Activated B cell treated with CpG ODN at 0.5 μM for 24 hours (primary cell): ENCODE data around the gene ZBTB38. TPM values are rescaled to one million over a fixed set of nuclear protein-coding genes. Genes with fewer than 3 reads are reported as not detected.
A peak's percentile ranks its signal among the peaks of the same experiment; 100 is the strongest.

ENCODE experiments used
- ATAC-seq: fragments of 200-7000 bp; cut with Tn5 transposase; one replicate; pipeline ENCODE4 v1.10.0; 2021; ENCODE audit warnings: low read depth, mild to moderate bottlenecking, moderate library complexity
- CTCF ChIA-PET: fragments of 350-600 bp; sonication (Branson Sonifier 250); formaldehyde crosslinking; loops from one replicate; lab custom pipeline; 2021; ENCODE audit warnings: antibody characterized with exemption; lab: Charles Lee
- POLR2A ChIA-PET: fragments of 350-600 bp; sonication (Branson Sonifier 250); formaldehyde crosslinking; loops from one replicate; lab custom pipeline; 2021; ENCODE audit warnings: antibody characterized with exemption; lab: Charles Lee
- DNase-seq: peaks from one replicate; pipeline ENCODE4 v3.0.0; 2022
- H3K27ac Mint-ChIP-seq: one replicate; pipeline ENCODE4 v1.8.0; 2020; ENCODE audit warnings: mixed read lengths
- H3K27me3 Mint-ChIP-seq: one replicate; pipeline ENCODE4 v1.8.0; 2021; ENCODE audit warnings: mixed read lengths
- H3K36me3 Mint-ChIP-seq: one replicate; pipeline ENCODE4 v1.8.0; 2021; ENCODE audit warnings: low read depth, mixed read lengths
- H3K4me1 Mint-ChIP-seq: one replicate; pipeline ENCODE4 v1.8.0; 2021; ENCODE audit warnings: mixed read lengths
- H3K4me3 Mint-ChIP-seq: one replicate; pipeline ENCODE4 v1.8.0; 2020; ENCODE audit warnings: mild to moderate bottlenecking, mixed read lengths
- H3K9me3 Mint-ChIP-seq: one replicate; pipeline ENCODE4 v1.8.0; 2020; ENCODE audit warnings: mixed read lengths
- intact Hi-C: fragments of 100-400 bp; cut with micrococcal nuclease; formaldehyde crosslinking; loops from one replicate; pipeline ENCODE4 v1.15.1; 2024
- total RNA-seq: library from RNA; stranded (reverse); gene quantifications from 2 replicates; pipeline ENCODE4 v1.2.3, GENCODE V29; 2022
- TF ChIP-seq, protein P1 (sequence below): fragments of 200-600 bp; IDR thresholded peaks from one replicate; pipeline ENCODE4 v1.8.0; 2022; ENCODE audit warnings: antibody characterized with exemption, mild to moderate bottlenecking

ZBTB38 gene
- total RNA-seq, 1 donor from 2014 or later: 45.2 TPM

DNA sequence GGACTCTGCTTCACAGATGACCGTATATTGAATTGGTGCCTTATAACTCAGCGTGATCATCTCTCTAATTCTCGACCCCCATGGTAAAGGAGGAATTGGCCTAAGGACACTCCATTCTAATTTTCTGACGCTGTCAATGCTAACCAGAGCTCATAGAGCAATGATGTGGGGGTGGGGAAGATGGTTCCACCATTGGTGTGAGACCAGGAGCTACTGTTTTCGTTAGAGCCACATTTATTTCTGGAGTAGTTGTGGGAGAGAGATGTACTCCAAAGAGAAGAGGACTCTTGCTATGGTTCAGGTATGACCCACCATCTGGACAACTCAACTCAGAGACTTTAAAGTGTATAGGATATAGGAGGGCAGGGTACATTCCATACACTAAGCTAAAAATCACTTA is 16.3 kb downstream of the ZBTB38 start:
- CTCF ChIA-PET: interaction anchor here (2.0 kb wide), 1 partner anchor 13 kb away, joined by 4 read pairs; no protein-coding TSS in a partner anchor

DNA sequence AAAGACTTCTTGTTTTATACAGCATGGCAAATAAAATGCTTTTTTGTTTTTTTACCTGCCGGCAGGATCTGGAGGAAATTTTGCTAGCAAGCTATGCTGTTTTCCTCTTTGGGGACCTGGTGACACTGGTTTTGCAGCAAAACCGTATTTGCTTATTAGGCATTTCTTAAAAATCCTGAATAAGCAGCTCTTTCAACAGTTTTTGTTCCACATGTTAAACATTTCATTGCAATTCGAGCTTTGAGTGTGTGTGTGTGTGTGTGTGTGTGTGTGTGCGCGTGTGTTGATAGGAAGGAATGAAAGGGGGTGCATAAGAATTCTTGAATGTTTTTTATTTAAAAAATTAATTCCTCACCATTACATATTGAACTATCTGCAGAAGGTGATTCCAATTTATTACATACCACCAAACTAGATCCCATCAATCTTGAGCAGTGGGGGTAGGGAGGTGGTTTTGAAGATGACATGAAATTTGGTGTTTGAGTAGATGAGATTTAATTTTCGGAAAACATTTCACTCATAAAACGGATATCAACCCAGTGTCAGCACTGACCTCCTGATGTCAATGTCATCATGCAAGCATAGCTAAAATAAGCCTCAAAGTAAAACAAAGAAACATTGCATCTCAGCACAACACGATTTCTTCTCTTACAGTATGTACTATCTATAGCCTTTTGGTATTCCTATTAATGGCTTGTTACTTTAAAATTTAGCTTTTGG is 17.3 kb downstream of the ZBTB38 start:
- Mint-ChIP-seq H3K27me3 (no peaks in the 10 kb centered on the region), H3K9me3 (no peaks in the 10 kb centered on the region), H3K36me3 (no peaks in the 10 kb centered on the region), H3K27ac (peak overlapping the region; percentile 85), H3K4me3 (peak overlapping the region; percentile 83), H3K4me1 (peaks cover 49% of the 10 kb centered on the region)
- ATAC-seq (no peak), DNase-seq (no peak)
- TF ChIP-seq, protein P1, sequence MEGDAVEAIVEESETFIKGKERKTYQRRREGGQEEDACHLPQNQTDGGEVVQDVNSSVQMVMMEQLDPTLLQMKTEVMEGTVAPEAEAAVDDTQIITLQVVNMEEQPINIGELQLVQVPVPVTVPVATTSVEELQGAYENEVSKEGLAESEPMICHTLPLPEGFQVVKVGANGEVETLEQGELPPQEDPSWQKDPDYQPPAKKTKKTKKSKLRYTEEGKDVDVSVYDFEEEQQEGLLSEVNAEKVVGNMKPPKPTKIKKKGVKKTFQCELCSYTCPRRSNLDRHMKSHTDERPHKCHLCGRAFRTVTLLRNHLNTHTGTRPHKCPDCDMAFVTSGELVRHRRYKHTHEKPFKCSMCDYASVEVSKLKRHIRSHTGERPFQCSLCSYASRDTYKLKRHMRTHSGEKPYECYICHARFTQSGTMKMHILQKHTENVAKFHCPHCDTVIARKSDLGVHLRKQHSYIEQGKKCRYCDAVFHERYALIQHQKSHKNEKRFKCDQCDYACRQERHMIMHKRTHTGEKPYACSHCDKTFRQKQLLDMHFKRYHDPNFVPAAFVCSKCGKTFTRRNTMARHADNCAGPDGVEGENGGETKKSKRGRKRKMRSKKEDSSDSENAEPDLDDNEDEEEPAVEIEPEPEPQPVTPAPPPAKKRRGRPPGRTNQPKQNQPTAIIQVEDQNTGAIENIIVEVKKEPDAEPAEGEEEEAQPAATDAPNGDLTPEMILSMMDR: no peak
- CTCF ChIA-PET: interaction anchor here (1.5 kb wide), 1 partner anchor 25 kb away, joined by 4 read pairs; no protein-coding TSS in a partner anchor
- POLR2A ChIA-PET: interaction anchor here (0.5 to 2.6 kb wide), 10 partner anchors 10 to 74 kb away, joined by 3 to 17 read pairs (median 5); no protein-coding TSS in a partner anchor
- intact Hi-C loops: no loop called here

More for the DNA sequence above, 16.3 kb downstream of the ZBTB38 start:
- Mint-ChIP-seq H3K27me3 (no peaks in the 10 kb centered on the region), H3K9me3 (no peaks in the 10 kb centered on the region), H3K36me3 (no peaks in the 10 kb centered on the region), H3K27ac (peak overlapping the region; percentile 82), H3K4me1 (peaks cover 56% of the 10 kb centered on the region), H3K4me3 (peak overlapping the region; percentile 83)
- DNase-seq (no peak), ATAC-seq (no peak)
- POLR2A ChIA-PET: interaction anchor here (0.5 to 2.6 kb wide), 8 partner anchors 9 to 57 kb away, joined by 3 to 17 read pairs (median 6); no protein-coding TSS in a partner anchor
- intact Hi-C loops: no loop called here
- TF ChIP-seq, protein P1: no peak

DNA sequence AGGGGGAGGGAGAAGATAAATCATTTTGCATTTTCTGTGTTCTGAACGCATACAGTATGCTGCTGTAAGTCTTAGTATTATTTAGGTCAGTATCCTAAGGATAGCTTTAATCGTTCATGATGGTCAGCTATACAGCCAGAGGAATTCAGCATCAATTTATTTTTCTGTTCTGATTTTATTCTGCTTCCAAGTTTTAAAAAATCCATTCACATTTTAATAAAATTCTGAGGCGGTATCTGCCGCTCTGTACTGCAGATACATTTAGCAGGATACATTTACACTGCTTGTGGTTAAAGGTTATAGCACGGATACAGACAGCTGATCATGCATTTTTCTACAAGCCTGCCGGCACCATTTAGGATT is 17.8 kb downstream of the ZBTB38 start:
- Mint-ChIP-seq H3K9me3 (no peaks in the 10 kb centered on the region), H3K4me3 (peak overlapping the region; percentile 83), H3K27ac (peak overlapping the region; percentile 85), H3K27me3 (no peaks in the 10 kb centered on the region), H3K36me3 (no peaks in the 10 kb centered on the region), H3K4me1 (peaks cover 44% of the 10 kb centered on the region)
- CTCF ChIA-PET: interaction anchor here (1.5 kb wide), 1 partner anchor 25 kb away, joined by 4 read pairs; no protein-coding TSS in a partner anchor
- intact Hi-C loops: no loop called here
- ATAC-seq (peak; percentile 47), DNase-seq (no peak)
- TF ChIP-seq, protein P1: no peak
- POLR2A ChIA-PET: interaction anchor here (0.6 to 1.9 kb wide), 8 partner anchors 10 to 74 kb away, joined by 3 to 10 read pairs (median 4); no protein-coding TSS in a partner anchor

DNA sequence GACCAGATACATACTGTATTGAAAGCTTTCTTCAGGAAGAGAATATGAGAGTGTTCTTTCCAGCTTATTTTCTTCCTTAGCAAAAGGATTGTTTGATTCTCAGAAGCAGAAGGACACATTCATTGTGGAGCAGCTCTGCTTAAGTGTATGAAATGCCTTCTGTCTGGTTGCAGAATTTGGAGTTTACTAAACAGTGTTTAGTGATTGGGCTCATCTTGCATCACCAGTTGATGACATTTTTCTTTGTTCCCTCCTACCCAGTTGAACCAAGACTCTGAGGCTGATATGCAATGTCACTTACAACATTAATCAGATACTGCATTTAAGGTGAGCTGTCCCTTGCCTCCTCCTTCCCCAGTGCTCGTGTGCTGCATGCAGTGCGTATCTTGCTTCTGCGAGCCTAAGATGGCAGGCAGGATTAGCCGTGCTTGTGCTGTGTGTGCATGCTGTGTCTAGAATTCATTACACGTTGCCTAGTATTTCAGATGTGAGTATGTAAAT is 18.4 kb downstream of the ZBTB38 start:
- H3K4me3 Mint-ChIP-seq: peak overlapping the region; percentile 83
- no peaks in the 10 kb centered on the region for H3K9me3 Mint-ChIP-seq
- ChIA-PET CTCF (interaction anchor here (1.1 to 1.5 kb wide), 2 partner anchors 26 to 65 kb away, joined by 4 to 5 read pairs; no protein-coding TSS in a partner anchor), POLR2A (interaction anchor here (0.6 to 1.9 kb wide), 8 partner anchors 11 to 75 kb away, joined by 3 to 10 read pairs (median 4); no protein-coding TSS in a partner anchor)
- no peak for DNase-seq
- TF ChIP-seq, protein P1: no peak
- peak overlapping the region; percentile 85 for H3K27ac Mint-ChIP-seq
- intact Hi-C loops: no loop called here
- ATAC-seq: peak; percentile 53
- no peaks in the 10 kb centered on the region for H3K36me3 Mint-ChIP-seq
- no peaks in the 10 kb centered on the region for H3K27me3 Mint-ChIP-seq
- peaks cover 41% of the 10 kb centered on the region for H3K4me1 Mint-ChIP-seq

DNA sequence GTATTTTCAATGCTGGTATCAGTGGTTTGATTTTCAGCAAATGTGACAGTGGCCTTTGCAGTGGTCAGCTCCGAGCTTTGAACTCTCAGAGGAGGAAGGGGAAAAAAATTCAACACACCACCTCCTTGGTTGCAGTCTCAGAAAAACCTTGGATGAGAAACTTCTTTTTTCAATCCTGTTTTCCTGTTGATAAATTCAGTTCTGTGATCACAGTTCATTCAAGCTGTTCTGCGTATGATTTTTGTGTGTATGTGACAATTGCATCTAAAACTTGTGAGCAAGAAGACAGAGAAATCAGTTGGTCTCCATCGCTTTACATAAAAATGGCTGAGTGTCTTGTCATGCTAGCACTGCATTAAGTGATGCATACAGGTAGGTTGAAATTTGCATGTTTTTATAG is 19.2 kb downstream of the ZBTB38 start:
- intact Hi-C loops: no loop called here
- Mint-ChIP-seq H3K9me3 (no peaks in the 10 kb centered on the region), H3K4me3 (peak overlapping the region; percentile 83), H3K27ac (peak overlapping the region; percentile 85), H3K36me3 (no peaks in the 10 kb centered on the region), H3K4me1 (peaks cover 42% of the 10 kb centered on the region), H3K27me3 (no peaks in the 10 kb centered on the region)
- CTCF ChIA-PET: interaction anchor here (1.1 kb wide), 1 partner anchor 65 kb away, joined by 5 read pairs; no protein-coding TSS in a partner anchor
- TF ChIP-seq, protein P1: no peak
- POLR2A ChIA-PET: interaction anchor here (1.4 to 3.2 kb wide), 3 partner anchors 15 to 25 kb away, joined by 3 to 27 read pairs (median 6); no protein-coding TSS in a partner anchor
- ATAC-seq (no peak), DNase-seq (no peak)
